GM12878 (cell line): ENCODE measurements around the gene RIPK4. TPM values are rescaled to one million over a fixed set of nuclear protein-coding genes. Genes with fewer than 3 reads are reported as not detected.

Experiments used
- ATAC-seq: fragments of 200-7000 bp; cut with Tn5 transposase; 3 replicates; pipeline ENCODE4 v1.9.1; 2020; ENCODE audit warnings: mild to moderate bottlenecking, moderate library complexity
- BruUV-seq: library from RNA; stranded (reverse); fragments of 400-500 nt; replicated peaks from 2 replicates; lab custom pipeline; 2021; lab: Mats Ljungman, UMichigan
- CTCF ChIA-PET: fragments of 300-600 bp; sonication (Branson Sonifier 250); formaldehyde crosslinking; extraction: SDS; loops from one replicate; lab custom pipeline; 2021; ENCODE audit warnings: inconsistent platforms; lab: Yijun Ruan, JAX
- POLR2A ChIA-PET: fragments of 350-600 bp; formaldehyde crosslinking; extraction: SDS; loops from one replicate; lab custom pipeline; 2021; ENCODE audit warnings: inconsistent platforms; lab: Charles Lee
- RAD21 ChIA-PET: fragments of 300-600 bp; sonication (Branson Sonifier 250); formaldehyde crosslinking; loops from one replicate; lab custom pipeline; 2023; ENCODE audit warnings: antibody characterized with exemption; ENCODE audit not compliant: unreplicated experiment; lab: Charles Lee
- SMC1A ChIA-PET: fragments of 300-600 bp; sonication (Branson Sonifier 250); formaldehyde crosslinking; loops from one replicate; lab custom pipeline; 2023; ENCODE audit not compliant: unreplicated experiment, uncharacterized antibody; lab: Charles Lee
- DNase-seq: peaks from one replicate; pipeline ENCODE4 v3.0.0-alpha.2; 2011; ENCODE audit warnings: low read depth, low spot score
- FAIRE-seq: peaks from 3 replicates; lab custom pipeline; 2011; peaks lifted over from hg19 to GRCh38; lab: Jason Lieb, UNC
- H2AFZ ChIP-seq: 2 replicates; pipeline ENCODE4 v1.6.0; 2011; ENCODE audit warnings: low read depth, low read length, control low read depth; ENCODE audit not compliant: control insufficient read depth
- H3K27ac ChIP-seq: 2 replicates; pipeline ENCODE4 v1.5.1; 2011; ENCODE audit warnings: control low read depth; ENCODE audit not compliant: control insufficient read depth, insufficient read depth
- H3K27me3 ChIP-seq, 2 experiments: replicated peaks in 1 of 2; 2 replicates each; pipeline versions ENCODE4 v1.6.0 to v1.6.1; 2011; ENCODE audit warnings: low read length in 1 of 2; ENCODE audit not compliant: control insufficient read depth in 2 of 2, insufficient read depth in 2 of 2
- H3K36me3 ChIP-seq, 2 experiments: 2 replicates each; pipeline ENCODE4 v1.5.1; 2011; ENCODE audit warnings: low read length in 1 of 2; ENCODE audit not compliant: control insufficient read depth in 2 of 2, insufficient read depth in 2 of 2
- H3K4me1 ChIP-seq: 2 replicates; pipeline ENCODE4 v1.6.1; 2011; ENCODE audit warnings: mild to moderate bottlenecking, low read length, moderate library complexity, mixed read lengths; ENCODE audit not compliant: control insufficient read depth, insufficient read depth
- H3K4me2 ChIP-seq: 2 replicates; pipeline ENCODE4 v1.6.0; 2011; ENCODE audit warnings: control low read depth; ENCODE audit not compliant: control insufficient read depth, insufficient read depth
- H3K4me3 ChIP-seq: fragments of 200-600 bp; sonication (generic); 2 replicates; pipeline ENCODE4 v1.5.1; 2016
- H3K79me2 ChIP-seq: 2 replicates; pipeline ENCODE4 v1.6.0; 2011; ENCODE audit warnings: low read length; ENCODE audit not compliant: control insufficient read depth, insufficient read depth
- H3K9ac ChIP-seq: 2 replicates; pipeline ENCODE4 v1.8.0; 2011; ENCODE audit warnings: low read length, control low read depth, mixed read lengths; ENCODE audit not compliant: control insufficient read depth, insufficient read depth
- H3K9me3 ChIP-seq: replicated peaks from 3 replicates; pipeline ENCODE4 v1.5.1; 2011; ENCODE audit warnings: mild to moderate bottlenecking, low read length; ENCODE audit not compliant: control insufficient read depth, insufficient read depth
- H4K20me1 ChIP-seq: 2 replicates; pipeline ENCODE4 v1.6.0; 2011; ENCODE audit not compliant: control insufficient read depth, insufficient read depth
- BACH1 ChIP-seq: fragments of 450-650 bp; IDR thresholded peaks from 2 replicates; pipeline ENCODE4 v1.6.1; 2017; ENCODE audit warnings: mild to moderate bottlenecking, borderline replicate concordance
- CBX5 ChIP-seq: sonication (generic); IDR thresholded peaks from 2 replicates; pipeline ENCODE4 v1.6.1; 2016; ENCODE audit warnings: low read depth, moderate library complexity, mild to moderate bottlenecking, inconsistent platforms
- EP300 ChIP-seq, 2 experiments: fragments of 150-350 bp in 1 of 2; IDR thresholded peaks; 2 replicates each; pipeline ENCODE4 v1.6.1; 2011 to 2012; ENCODE audit warnings: low read depth in 2 of 2, low read length in 2 of 2, borderline replicate concordance in 1 of 2, improper control_type of control experiment in 1 of 2, inconsistent platforms in 1 of 2; ENCODE audit not compliant: control insufficient read depth in 1 of 2
- HDAC2 ChIP-seq: fragments of 200-600 bp; sonication (generic); IDR thresholded peaks from 2 replicates; pipeline ENCODE4 v1.6.1; 2017
- LARP7 ChIP-seq: fragments of 450-650 bp; IDR thresholded peaks from 2 replicates; pipeline ENCODE4 v1.6.1; 2017; ENCODE audit warnings: mild to moderate bottlenecking
- MYB ChIP-seq: fragments of 150-350 bp; IDR thresholded peaks from 2 replicates; pipeline ENCODE4 v1.6.1; 2014; ENCODE audit warnings: mild to moderate bottlenecking, low read depth, low read length, borderline replicate concordance
- PAX8 ChIP-seq: fragments of 450-650 bp; IDR thresholded peaks from 2 replicates; pipeline ENCODE4 v1.6.1; 2017; ENCODE audit warnings: mild to moderate bottlenecking, moderate library complexity
- REST ChIP-seq: IDR thresholded peaks from 2 replicates; pipeline ENCODE4 v1.6.1; 2012; ENCODE audit warnings: mild to moderate bottlenecking, low read depth, low read length
- SP1 ChIP-seq: IDR thresholded peaks from one replicate; pipeline ENCODE4 v1.6.1; 2011; ENCODE audit warnings: low read depth, low read length
- SRF ChIP-seq, 2 experiments: IDR thresholded peaks; 2 replicates each; pipeline ENCODE4 v1.6.1; 2011; ENCODE audit warnings: low read depth in 2 of 2, low read length in 2 of 2, mild to moderate bottlenecking in 1 of 2, moderate library complexity in 1 of 2
- TAF1 ChIP-seq: IDR thresholded peaks from 2 replicates; pipeline ENCODE4 v1.6.1; 2011; ENCODE audit warnings: mild to moderate bottlenecking, low read depth, low read length, borderline replicate concordance
- ZZZ3 ChIP-seq: IDR thresholded peaks from 2 replicates; pipeline ENCODE4 v1.6.1; 2011; ENCODE audit warnings: low read depth; ENCODE audit not compliant: control insufficient read depth, insufficient read length
- WGBS: methylation state at CpG from one replicate; pipeline ENCODE4 v1.1.6; 2016; ENCODE audit warnings: low lambda C conversion rate; ENCODE audit not compliant: insufficient replicate concordance, insufficient coverage; ENCODE audit errors: missing lambda C conversion rate; 5-methylcytosine and 5-hydroxymethylcytosine counted together
- in situ Hi-C: fragments of 300-500 bp; cut with MboI; formaldehyde crosslinking; loops from 9 replicates; pipeline ENCODE4 v1.14.3; 2018; ENCODE audit warnings: mixed read lengths
- intact Hi-C: fragments of 100-400 bp; cut with micrococcal nuclease; formaldehyde crosslinking; loops from one replicate; pipeline ENCODE4 v1.14.2; 2022; ENCODE audit not compliant: unreplicated experiment
- polyA plus RNA-seq, 11 experiments: library from polyadenylated mRNA; depleted of rRNA in 4 of 11; unstranded in 6 of 11; stranded (reverse) in 5 of 11; fragments of >200 nt; fragmentation: Nextera tagmentation in 4 of 11; fragmentation: Illumina TruSeq in 1 of 11; extraction: Ambion mirVana in 4 of 11; extraction: Trizol in 1 of 11; gene quantifications; 1 replicate in 1 of 11; 2 replicates in 10 of 11; pipeline versions ENCODE4 v1.2.1 to v1.2.3, GENCODE V29; 2011 to 2016; ENCODE audit warnings: inconsistent platforms in 2 of 11, missing spikeins in 2 of 11, low read depth in 1 of 11
- total RNA-seq, 4 experiments: library from RNA; depleted of rRNA in 3 of 4; stranded (reverse); fragments of >200 nt in 3 of 4; fragmentation: Illumina TruSeq in 1 of 4; extraction: Trizol in 1 of 4; gene quantifications; 2 replicates each; pipeline versions ENCODE4 v1.2.1 to v1.2.3, GENCODE V29; 2013 to 2021
- TF ChIP-seq, protein P1 (sequence below): IDR thresholded peaks from 2 replicates; pipeline ENCODE4 v1.6.1; 2012; ENCODE audit warnings: low read length, inconsistent platforms
- TF ChIP-seq, protein P2 (sequence below): IDR thresholded peaks from 2 replicates; pipeline ENCODE4 v1.6.1; 2011; ENCODE audit warnings: low read depth, mild to moderate bottlenecking, low read length, moderate library complexity, borderline replicate concordance; ENCODE audit errors: extremely low read depth
- TF ChIP-seq, protein P3 (sequence below): fragments of 450-650 bp; IDR thresholded peaks from 2 replicates; pipeline ENCODE4 v1.6.1; 2017; ENCODE audit warnings: mild to moderate bottlenecking
- TF ChIP-seq, protein P4 (sequence below): IDR thresholded peaks from 2 replicates; pipeline ENCODE4 v1.6.1; 2012; ENCODE audit warnings: low read depth, low read length, improper control_type of control experiment

The RIPK4 gene
- total and polyA plus RNA-seq, 10 of the 15 experiments (the other 5 are each of a cell fraction or from before 2014, with no cell fraction given) = 0.05 TPM; not detected in 9

DNA sequence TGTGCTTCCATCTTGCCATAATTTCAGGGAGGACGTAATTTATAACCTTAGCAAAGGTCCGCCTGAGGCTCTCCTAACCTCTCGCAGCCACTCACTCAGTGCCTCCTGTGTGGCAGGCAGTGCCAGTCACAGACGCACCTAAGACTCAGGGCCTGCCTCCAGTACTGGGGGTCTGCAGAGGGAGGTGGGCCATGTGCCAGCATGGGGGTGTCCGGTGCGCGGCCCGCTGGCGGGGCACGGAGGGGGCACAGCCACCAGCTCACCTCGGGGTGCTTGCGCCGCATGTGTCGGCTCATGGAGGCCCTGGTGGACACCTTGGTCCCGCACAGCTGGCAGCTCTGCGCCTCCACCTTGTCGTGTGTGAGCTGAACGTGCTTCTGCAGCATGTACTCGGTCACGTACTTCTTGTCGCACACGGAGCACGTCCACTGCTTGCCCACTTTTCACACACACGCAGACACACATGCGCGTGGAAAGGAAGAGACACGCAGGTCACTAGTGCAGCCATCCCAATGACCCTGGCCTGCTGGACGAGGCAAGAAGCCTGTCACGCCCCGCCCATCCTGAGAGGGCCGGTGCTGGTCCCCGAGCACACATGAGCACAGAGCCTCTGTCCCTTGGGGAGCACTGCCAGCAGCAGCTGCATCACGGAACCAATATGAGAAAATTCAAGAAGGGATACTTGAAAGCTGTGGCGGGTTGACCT, 43.2 kb upstream of the RIPK4 start:
- Histone ChIP-seq H3K9ac (no peak overlapping the region), H3K9me3 (no peaks in the 10 kb centered on the region; the same call in 2 of the 3 replicates), H3K27me3 (no peaks in the 10 kb centered on the region), H3K36me3 (peaks cover 15 to 22% of the 10 kb centered on the region in 2 experiments; a peak in 3 of 4 replicates), H3K4me1 (no peaks in the 10 kb centered on the region), H4K20me1 (no peaks in the 10 kb centered on the region), H3K79me2 (no peaks in the 10 kb centered on the region), H3K4me2 (no peak overlapping the region), H2AFZ (no peak overlapping the region), H3K27ac (no peak overlapping the region), H3K4me3 (no peak overlapping the region)
- SMC1A ChIA-PET = no interaction called here
- WGBS = 98% methylated on average over 31 of the region's 34 CpGs
- ATAC-seq = no peak
- no peak for DNase-seq
- RAD21 ChIA-PET = no interaction called here
- no TSS peak for BruUV-seq
- CTCF ChIA-PET = no interaction called here
- POLR2A ChIA-PET = no interaction called here
- TF ChIP-seq CBX5 (no peak), REST (no peak), PAX8 (no peak), LARP7 (no peak), SRF (IDR thresholded peaks at IDR 0.05; ENCODE audit: low read depth in 2 of 2, low read length in 2 of 2) (no peak), HDAC2 (no peak), ZZZ3 (no peak), SP1 (no peak), MYB (no peak), EP300 (IDR thresholded peaks at IDR 0.05; ENCODE audit: borderline replicate concordance in 1 of 2, control insufficient read depth in 1 of 2, low read depth in 2 of 2, low read length in 2 of 2) (no peak), BACH1 (no peak), TAF1 (no peak)
- TF ChIP-seq, protein P1, sequence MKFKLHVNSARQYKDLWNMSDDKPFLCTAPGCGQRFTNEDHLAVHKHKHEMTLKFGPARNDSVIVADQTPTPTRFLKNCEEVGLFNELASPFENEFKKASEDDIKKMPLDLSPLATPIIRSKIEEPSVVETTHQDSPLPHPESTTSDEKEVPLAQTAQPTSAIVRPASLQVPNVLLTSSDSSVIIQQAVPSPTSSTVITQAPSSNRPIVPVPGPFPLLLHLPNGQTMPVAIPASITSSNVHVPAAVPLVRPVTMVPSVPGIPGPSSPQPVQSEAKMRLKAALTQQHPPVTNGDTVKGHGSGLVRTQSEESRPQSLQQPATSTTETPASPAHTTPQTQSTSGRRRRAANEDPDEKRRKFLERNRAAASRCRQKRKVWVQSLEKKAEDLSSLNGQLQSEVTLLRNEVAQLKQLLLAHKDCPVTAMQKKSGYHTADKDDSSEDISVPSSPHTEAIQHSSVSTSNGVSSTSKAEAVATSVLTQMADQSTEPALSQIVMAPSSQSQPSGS = no peak
- TF ChIP-seq, protein P2, sequence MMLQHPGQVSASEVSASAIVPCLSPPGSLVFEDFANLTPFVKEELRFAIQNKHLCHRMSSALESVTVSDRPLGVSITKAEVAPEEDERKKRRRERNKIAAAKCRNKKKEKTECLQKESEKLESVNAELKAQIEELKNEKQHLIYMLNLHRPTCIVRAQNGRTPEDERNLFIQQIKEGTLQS = no peak
- TF ChIP-seq, protein P3, sequence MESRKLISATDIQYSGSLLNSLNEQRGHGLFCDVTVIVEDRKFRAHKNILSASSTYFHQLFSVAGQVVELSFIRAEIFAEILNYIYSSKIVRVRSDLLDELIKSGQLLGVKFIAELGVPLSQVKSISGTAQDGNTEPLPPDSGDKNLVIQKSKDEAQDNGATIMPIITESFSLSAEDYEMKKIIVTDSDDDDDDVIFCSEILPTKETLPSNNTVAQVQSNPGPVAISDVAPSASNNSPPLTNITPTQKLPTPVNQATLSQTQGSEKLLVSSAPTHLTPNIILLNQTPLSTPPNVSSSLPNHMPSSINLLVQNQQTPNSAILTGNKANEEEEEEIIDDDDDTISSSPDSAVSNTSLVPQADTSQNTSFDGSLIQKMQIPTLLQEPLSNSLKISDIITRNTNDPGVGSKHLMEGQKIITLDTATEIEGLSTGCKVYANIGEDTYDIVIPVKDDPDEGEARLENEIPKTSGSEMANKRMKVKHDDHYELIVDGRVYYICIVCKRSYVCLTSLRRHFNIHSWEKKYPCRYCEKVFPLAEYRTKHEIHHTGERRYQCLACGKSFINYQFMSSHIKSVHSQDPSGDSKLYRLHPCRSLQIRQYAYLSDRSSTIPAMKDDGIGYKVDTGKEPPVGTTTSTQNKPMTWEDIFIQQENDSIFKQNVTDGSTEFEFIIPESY = no peak
- TF ChIP-seq, protein P4, sequence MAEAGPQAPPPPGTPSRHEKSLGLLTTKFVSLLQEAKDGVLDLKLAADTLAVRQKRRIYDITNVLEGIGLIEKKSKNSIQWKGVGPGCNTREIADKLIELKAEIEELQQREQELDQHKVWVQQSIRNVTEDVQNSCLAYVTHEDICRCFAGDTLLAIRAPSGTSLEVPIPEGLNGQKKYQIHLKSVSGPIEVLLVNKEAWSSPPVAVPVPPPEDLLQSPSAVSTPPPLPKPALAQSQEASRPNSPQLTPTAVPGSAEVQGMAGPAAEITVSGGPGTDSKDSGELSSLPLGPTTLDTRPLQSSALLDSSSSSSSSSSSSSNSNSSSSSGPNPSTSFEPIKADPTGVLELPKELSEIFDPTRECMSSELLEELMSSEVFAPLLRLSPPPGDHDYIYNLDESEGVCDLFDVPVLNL = no peak
- in situ Hi-C loops = no loop called here
- no peak for FAIRE-seq
- intact Hi-C loops = no loop called here
